GM18907 (cell line): ENCODE data around the gene LMO3.
A peak's percentile ranks its signal among the peaks of the same experiment; 100 is the strongest.

Experiments
- ATAC-seq: cut with Tn5 transposase; IDR thresholded peaks from one replicate; pipeline ENCODE4 v1.9.1; 2021; ENCODE audit warnings: mild to moderate bottlenecking, moderate library complexity; ENCODE audit not compliant: unreplicated experiment

Gene LMO3

GRCh38 chr12:16602412-16602811 is 3.5 kb downstream of the LMO3 start:
- ATAC-seq: no peak

DNA sequence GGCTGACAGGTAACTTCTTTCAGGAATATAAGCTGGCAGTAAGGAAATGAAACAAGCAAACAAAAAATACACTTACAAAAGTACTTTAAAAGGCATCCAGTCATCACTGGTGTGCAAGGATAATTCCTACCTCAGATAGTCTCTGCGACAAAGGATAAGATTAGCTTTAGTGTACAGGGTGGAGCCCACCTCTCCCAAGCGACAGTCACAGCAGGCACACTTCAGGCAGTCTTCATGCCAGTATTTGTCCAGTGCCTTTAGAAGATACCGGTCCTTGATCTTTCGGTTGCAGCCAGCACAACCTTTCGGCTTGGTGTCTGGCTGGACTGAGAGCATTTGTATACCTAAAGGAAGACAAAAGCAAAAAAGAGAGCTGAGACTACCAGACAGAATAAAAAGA is 5.4 kb downstream of the LMO3 start:
- ATAC-seq: no peak

GRCh38 chr12:16599081-16599480 is 6.9 kb downstream of the LMO3 start:
- no peak for ATAC-seq

DNA sequence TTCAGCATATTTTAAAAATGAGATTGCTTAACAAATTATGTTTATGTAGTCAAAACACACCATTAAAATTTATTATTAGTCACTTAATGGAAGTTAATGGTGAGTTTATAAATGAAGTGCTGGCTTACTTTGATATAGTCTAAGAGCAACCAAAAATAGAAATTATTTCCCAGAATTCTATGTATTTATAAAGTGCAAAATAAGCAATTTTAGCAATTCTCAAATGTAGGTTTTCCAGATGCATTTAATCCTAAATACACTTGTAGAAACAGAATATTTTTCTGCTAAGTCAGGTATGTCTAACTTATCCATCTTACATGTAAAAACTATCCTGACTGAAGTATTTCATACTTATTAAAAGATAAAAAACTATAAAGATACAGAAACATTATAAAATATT is 11.2 kb downstream of the LMO3 start:
- ATAC-seq: no peak

DNA sequence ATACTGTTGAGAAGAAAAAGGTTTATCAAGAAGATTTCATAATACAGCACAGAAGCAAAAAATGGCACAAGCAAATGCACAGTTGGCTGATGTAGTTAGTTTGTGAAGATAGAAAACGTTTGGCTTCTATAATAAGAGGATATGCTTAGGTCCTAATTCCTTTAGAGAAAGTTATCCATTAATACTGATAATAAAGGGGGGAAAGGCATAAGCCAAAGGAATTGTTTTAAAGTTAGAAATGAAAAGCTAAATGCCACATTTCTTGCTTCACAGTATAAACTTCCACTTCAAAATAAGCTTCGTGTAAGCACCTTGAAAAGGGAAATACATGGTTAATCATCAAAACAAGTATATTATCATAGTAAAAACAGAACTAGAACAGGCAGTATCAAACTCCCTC is 12.4 kb downstream of the LMO3 start:
- ATAC-seq: no peak

DNA sequence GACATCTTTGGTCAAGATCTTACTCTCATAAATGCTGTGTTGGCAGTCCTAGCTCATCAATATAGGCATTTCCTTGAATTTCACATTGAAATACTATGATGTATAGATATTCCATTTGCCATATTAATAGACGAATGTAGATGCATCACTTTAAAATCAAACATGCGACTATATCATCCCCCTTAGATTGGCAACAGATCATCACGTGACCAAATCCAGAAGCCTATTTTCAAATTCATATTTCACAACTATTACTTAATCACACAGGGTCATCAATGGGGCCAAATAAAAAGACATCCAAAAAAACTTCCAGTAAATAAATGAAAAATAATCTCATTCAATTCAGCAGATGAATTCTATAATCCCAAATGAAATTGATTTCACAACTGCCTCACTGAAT is 15.3 kb downstream of the LMO3 start:
- ATAC-seq: no peak

DNA sequence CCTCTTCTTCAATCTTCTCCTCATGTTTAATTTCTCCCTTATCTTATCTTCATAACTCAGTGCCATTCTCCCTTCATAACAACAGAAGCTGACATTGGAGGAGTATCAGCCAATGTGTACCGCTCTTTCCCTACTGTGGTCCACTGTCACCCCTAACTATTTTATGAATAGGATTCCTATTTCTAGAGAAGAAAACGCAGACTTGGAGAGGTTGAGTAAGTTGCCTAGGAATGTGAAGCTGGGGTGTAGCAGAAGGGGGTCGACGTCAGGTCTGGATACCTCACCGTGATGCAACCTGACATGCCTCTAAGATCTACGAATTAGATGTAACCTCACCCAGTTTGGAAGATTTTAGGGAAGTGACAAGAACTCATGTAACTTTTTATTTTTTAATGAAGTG is 17.1 kb downstream of the LMO3 start:
- no peak for ATAC-seq

DNA sequence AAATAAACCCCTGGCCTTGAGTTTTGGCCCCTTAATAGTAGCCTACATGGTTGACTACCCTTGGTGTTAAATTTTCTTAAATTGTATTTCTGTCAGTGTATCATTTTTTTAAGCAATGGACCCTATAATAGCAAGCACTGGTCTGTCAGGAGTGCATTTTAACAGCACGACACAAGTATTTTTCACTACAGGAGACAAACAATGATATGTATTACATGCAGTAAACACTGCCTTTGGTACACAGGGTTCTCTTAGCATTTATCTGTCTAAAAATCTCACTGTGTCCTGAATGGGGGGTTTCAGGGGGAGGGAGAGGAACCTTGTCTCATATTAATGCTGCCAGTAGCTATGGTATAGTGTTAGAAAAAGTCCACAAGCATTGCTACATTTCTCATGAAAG is 18.4 kb downstream of the LMO3 start:
- ATAC-seq: no peak

GRCh38 chr12:16587110-16587453 is 18.9 kb downstream of the LMO3 start:
- no peak for ATAC-seq

DNA sequence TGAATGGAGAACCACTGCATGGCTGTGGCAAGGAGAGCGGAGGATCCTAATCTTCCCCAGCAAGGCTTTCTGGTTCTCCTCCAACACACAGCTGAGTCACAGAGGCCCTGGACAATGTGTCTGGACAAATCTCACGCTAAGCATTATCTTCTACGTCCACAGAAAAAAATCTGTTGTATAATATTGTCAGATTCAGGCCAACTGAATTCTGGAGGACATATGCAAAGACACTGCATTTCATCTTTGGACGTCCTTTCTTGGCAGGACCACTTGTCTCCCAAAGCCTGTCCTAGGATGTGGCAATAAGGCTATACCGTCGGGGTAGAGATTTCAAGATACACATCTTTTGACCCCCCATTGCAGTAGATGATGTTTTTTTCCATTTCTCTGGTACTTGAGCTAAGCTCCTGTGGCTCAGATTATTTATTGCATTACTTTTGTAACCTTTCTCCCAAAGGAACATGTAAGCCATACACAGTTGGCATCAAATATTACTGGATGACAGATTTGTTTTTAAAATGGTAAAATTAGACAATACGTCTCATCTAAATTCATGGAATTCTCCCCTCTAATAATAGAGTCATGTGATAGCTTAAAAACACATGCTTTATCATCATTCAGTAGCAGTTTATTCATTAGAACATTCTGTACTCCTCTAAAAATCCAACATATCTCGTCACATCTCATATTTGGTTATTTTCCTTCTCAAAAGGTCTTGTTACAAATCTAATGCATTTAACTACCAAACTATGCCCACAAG is 19.4 kb downstream of the LMO3 start:
- ATAC-seq: no peak

DNA sequence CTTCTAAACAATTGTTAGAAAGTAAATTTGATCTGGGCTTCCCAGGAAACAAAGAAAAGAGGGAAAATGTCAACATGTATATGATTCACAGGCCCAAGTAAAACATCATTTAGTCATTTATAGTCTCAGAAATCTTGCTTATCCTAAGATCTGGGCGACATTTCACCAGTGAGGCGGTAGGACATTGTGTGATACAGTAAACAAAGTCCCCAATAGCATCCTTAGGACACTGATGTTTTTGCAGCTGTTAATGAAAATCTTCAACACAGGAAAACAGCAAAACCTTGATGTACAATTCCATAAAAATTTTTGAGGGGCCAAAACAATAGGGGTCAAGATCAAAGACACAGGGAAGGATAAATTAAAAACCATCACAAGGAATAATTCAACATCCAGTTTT is 20.2 kb downstream of the LMO3 start:
- ATAC-seq: no peak

DNA sequence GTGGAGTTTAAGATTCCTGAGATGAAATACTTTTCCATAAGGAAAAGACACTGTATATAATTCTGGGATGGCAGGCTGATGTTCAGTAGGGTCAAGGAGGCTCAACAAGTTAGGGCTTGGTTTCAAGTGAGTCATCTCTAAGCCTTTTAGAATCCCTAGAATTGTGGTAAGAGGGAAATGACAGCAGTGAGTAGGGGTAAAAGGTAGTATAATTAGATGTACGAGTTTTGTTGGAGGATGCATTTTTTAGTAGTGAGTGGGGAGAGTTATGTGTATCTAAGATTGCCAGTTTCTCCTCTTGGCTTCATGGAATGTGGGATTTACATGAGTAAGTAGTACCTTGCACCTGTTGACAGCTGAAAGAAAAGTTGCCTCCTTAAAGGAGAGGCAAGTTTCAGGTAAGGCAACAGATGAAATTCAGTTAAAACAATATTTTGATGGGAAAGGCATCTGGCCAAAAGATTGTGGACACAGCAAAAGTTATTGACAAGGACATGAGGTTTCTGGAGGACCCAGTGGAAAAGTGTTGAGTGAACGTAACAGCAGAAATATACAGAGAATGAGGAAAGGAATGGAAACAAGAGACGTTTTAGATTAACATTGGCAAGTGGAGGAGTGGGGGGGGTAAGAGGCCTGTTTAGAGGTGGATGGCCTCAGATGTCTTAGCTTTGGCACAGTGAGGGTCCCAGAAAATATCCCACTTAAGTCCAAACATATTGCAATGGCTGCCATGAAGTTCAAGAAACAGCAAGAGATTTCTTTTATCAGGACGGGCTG is 21.8 kb downstream of the LMO3 start:
- no peak for ATAC-seq

- ATAC-seq: no peak
Measured at GRCh38 chr12:16581416-16581815, 24.5 kb downstream of the LMO3 start.

GRCh38 chr12:16579041-16579440 is 26.9 kb downstream of the LMO3 start:
- no peak for ATAC-seq

- no peak for ATAC-seq
Measured at GRCh38 chr12:16573398-16574077, 32.4 kb downstream of the LMO3 start.

DNA sequence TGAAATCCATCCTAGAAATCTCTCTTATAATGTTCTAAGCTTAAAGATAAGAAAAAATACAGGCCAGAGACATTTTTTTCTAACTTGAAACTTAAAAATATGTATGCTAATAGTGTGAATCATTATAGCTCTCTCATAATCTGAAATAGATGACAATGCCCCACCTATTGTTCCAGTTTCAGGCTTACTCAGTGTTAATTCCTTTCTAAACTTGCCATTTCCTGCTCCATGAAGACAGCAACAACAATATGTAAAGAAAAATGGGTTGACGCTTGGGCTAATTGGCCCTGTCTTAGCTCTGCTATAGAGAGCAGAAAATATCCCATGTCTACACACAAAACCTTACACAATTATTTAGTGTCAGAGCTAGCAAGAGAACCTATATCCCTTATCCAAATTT is 37.1 kb downstream of the LMO3 start:
- ATAC-seq: peak; percentile 57

- no peak for ATAC-seq
Measured at GRCh38 chr12:16564675-16565074, 41.3 kb downstream of the LMO3 start.

DNA sequence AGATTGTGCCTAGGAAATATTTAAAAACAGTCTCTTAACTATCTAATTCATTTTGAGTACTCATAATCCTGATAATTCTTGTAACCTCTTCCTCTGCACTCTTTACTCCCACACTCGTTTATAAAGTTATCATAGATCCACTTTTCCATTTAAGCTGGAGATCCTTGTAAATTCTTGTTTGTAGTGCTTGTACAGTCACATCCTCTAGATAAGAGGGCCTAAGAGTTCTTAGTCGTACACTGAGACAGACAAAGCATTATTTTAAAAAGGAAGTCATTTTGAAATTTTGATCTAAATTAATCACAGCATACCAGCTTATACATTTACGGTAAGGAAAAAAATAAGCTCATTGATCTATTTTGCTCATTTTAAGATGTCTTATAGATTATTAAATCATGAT is 42.5 kb downstream of the LMO3 start:
- no peak for ATAC-seq

DNA sequence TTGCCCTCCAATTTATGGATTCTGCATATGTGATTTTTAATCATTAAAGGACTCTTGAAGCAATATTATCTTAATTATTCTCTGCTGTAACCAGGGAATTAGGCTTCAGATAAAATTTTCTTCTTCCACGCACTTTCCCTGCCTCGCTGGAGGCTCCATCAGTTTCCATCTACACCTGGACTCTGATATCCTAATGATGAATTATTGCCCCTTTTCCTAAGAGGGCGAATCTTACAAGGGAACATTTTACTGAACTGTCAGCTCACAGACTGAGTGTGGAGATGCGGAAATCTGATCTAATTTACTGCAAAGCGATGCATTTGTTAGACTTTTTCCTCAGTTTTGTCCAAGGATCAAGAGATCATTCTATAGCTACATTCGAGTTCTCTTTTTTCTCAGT is 43.0 kb downstream of the LMO3 start:
- no peak for ATAC-seq

- ATAC-seq: no peak
Measured at GRCh38 chr12:16562435-16562834, 43.5 kb downstream of the LMO3 start.

DNA sequence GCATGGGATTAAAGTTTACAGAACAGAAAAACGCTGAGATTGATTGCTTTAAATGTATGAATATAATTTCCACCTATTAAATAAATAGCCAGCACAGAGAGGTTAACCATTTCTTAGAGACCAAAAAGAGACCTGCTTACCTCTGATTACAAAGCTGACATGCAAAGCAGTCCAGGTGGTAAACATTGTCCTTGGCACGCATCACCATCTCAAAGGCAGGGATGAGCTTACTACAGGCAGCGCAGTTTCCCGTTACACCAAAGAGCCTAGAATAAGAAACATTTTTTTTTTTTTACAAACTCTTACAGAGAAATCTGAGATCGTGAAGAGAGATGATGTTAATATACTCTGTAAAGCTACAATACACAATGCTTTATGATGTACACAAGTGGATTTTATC is 45.7 kb downstream of the LMO3 start:
- ATAC-seq: no peak

DNA sequence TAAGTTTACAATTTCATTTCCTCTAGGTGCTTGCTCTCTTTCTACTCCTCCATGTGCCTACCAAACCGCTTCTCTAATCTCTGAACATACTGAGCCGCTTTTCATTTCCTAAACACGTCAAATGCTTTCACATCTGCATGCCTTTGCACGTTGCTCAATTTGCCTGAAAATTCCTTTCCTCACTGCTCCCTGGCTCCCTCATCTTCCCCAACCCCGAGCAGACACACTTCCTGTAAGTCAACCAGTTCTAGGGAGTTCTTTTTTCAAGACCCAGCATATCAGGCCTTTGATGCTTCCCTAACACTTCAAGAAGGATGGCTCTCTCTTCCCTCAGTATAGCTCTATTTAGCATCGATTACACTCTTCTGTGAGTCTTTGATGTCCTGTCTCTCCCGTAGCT is 50.3 kb downstream of the LMO3 start:
- no peak for ATAC-seq
